Cerebellar cortex (tissue), 1 donor: Measurements from ENCODE around the gene MCOLN2.

Experiments
- DNase-seq: peaks from one replicate; pipeline ENCODE4 v3.0.0-alpha.2; 2015; ENCODE audit warnings: low spot score

The MCOLN2 gene

DNA sequence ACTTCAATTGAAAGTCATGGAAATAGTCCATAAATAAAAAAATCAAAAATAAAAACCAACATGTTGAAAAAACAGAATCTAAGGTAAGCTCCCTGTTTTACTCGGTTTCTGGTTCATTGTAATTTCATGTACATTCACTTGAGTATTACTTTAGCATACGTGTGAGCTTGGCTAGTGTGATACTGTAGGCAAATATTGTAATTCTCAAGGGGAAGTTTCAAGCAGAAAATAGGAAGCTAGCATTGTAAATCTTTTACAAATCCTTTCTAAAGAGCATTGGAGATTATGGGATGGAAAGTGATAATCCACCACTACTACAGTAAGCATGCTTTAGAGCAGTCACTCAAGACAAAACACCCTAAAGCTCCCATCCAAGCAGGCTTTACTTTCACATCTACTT is 100.6 kb downstream of the MCOLN2 start:
- DNase-seq = no peak

- no peak for DNase-seq
Observed at GRCh38 chr1:84892705-84893618, 104.0 kb downstream of the MCOLN2 start, which contains the start of gene LPAR3. Gene LPAR3, minus strand, starts transcription at chr1:84893206. Its CDS starts 27,086 bp downstream, at chr1:84866120.

GRCh38 chr1:84890566-84890965 is 106.3 kb downstream of the MCOLN2 start:
- no peak for DNase-seq

DNA sequence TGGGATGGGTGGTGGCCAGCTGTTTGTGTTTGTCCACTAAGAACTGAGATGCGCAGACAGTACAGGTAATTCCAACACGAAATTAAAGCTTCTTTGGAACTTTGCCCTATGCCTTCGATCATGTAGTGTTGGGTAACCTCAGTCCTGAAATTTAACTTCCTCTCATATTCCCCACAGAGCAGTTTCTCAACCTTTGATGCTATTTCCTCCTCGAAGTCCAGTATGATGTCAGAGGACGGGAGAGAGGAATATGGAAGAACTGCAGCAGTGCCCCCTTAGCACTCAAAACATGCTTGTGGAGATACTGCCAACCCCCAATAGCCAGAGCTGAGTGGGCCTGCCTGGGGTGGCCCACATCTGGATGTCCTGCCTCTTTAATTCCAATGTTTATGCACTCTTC is 107.5 kb downstream of the MCOLN2 start:
- DNase-seq = no peak

GRCh38 chr1:84888753-84889152 is 108.2 kb downstream of the MCOLN2 start:
- no peak for DNase-seq

DNA sequence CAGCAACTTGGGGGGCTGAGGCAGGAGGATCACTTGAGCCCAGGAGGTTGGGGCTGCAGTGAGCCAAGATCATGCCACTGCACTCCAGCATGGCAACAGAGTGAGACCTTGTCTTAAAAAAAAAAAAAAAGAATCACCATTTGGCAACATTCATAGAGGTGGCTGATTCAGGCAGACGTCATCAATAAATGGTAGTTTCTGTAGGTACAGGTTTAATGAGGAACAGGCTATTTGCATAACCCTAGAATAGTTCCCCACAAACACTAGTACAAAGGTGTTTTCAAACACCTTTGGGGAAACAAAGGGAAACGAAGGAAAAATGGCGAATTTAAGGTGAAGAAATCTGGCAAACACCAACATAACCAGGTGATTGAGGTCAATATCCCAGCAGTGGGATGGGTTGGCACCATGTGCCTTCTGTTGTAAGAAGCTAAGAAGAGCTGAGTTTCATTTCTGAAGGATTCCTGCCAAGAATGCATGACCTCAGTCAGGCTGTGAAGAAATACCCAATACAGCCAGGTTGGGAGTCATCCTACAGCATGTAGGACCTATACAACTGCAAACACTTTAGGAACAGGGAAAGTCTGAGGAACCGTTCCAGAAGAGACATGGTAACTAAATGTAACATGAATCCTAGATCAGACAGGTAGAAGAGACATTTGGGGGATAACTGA is 109.5 kb downstream of the MCOLN2 start:
- DNase-seq = no peak

- DNase-seq = no peak
Observed at GRCh38 chr1:84885469-84885868, 111.4 kb downstream of the MCOLN2 start.

DNA sequence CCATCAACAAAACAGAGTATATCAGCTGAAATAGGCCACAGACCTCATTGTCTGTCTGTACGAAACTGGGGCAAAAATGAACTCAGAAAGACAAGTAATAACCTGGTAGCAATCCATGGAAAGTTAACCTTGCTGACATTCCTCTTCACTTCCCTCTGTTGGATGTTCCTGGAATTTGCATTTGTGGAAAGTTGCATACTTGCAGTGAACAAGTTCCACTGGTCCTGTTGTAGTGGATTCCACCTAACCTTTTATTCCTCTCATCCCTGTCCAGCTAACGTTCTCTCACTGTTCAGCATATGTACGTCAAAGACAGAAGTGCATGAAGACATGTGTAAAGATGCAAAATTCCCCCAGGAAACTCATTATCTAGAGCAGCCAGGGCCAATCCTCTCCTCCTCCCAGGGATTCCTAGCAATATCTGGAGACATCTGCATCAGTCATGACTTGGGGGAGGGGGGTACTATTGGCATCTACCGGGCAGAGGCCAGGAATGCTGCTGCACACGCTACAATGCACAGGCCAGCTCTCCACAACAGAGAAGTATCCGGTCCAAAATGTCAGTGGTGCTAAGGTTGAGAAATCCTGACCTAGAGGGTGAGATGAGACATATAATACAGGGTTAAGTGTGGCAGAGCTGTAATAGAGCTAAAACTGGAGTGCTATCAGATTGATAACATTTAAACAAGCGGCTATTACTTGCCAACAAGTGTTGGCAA is 112.1 kb downstream of the MCOLN2 start:
- DNase-seq = no peak

- DNase-seq = no peak
Observed at GRCh38 chr1:84883286-84883685, 113.6 kb downstream of the MCOLN2 start.

DNA sequence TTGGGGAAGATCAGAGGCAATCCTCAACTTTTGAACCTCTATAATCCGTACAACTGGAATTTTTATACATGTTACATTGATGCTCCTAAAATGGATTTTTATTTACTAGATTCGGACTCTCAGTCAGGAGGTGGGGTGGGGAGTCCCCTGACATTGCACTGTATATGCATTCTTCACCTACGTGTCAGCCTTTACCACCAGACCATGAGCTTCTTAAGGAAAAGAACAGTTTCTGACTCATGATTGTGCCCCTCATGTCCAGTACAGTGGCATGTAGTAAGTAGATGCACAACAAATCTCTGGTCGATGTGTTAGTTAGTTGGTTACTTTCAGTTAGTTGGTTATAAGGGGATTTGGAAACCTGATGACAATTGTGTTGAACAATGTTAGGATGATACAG is 119.3 kb downstream of the MCOLN2 start:
- no peak for DNase-seq

GRCh38 chr1:84876353-84876752 is 120.6 kb downstream of the MCOLN2 start:
- no peak for DNase-seq
